Measurements from ENCODE around the gene CNN1. TPM values are rescaled to one million over a fixed set of nuclear protein-coding genes. Genes with fewer than 3 reads are reported as not detected.

CNN1 gene
- total and polyA plus RNA-seq, 9 of the 15 experiments (the other 6 are each of a cell fraction or from before 2014, with no cell fraction given): 0.23 to 10.6 (median 5.2) TPM

DNA sequence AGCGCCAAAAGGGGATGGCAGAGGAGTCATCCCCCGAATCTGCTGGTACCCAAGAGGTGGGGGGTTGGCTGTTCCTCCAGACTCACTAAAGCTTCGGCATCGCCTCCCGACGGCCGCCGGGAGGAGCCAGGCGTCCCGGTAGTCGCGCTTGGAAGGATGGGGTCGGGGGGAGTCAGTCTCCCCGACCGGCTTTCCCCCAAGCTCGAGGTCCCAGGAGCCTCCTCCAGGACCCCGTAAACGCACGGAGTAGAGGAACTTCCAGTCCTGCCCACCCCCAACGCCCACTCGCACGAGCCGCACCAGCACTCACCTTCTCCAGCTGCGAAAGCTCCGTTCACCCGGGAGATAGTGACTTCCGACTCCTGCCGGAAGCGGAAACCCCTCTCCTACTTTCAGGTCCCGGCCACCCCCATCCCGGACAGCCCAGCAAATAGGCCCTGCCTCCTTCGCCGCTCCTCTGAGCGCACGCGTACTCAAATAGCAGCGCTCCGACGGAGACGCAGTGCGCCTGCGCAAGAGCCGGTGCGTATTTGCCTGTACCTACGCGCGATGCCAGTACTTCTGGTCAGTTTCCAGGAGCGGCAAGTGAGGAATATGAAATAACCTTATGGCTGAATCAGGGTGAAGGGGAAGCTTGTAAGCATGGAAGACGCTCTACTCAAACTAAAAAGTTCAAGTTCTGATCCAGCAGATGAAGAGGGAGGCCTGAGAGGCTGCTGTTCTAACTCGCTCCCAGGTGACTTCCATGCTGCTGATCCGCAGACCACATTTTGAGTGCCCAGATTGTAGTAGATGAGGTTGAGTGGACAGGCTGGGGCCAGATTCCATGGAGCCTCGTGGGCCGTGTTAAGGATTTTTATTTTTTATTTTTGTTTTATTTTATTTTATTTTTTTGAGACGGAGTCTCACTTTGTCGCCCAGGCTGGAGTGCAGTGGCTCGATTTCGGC is 20.5 kb downstream of the CNN1 start, which contains the start of gene ELOF1:
Gene ELOF1 (minus strand): TSS at position 350 of the 948 bp plus-strand sequence. CDS start 4,883 bp downstream, outside the sequence.
- peak within 1 kb of the TSS; percentile 91 to 92 for H3K9ac ChIP-seq (ENCODE audit: insufficient read depth in 1 of 2, low read depth in 2 of 2, low read length in 2 of 2)
- H3K4me3 ChIP-seq: peak within 1 kb of the TSS; percentile 88
- H3K9me1 ChIP-seq (ENCODE audit: control insufficient read depth, insufficient read depth, low read length): peaks cover 4% of the 10 kb centered on the region
- H3K27ac ChIP-seq (ENCODE audit: extremely low read depth, low read depth, low read length): peak within 1 kb of the TSS; percentile 94
- DNase-seq (ENCODE audit: extremely low read depth in 1 of 4, low spot score in 3 of 4) (peak; percentile 94 to 100 (median 96)), FAIRE-seq (peak; percentile 97), ATAC-seq (peak; percentile 92)
- no peaks in the 10 kb centered on the region for H3K27me3 ChIP-seq (ENCODE audit: control insufficient read depth in 2 of 2, insufficient read depth in 2 of 2, low read length in 2 of 2)
- WGBS (ENCODE audit: insufficient coverage, low coverage, missing lambda C conversion rate): 2% methylated on average over 52 of the region's 57 CpGs
- peak within 1 kb of the TSS; percentile 98 for H3K4me2 ChIP-seq (ENCODE audit: insufficient read depth, low read length)
- in situ Hi-C loops (cut with MboI): no loop called here
- peaks cover 27% of the 10 kb centered on the region; the same call in 2 of the 3 replicates for H3K36me3 ChIP-seq (ENCODE audit: control insufficient read depth, insufficient read depth, low read length)
- no peaks in the 10 kb centered on the region for H3K9me3 ChIP-seq (replicated peaks; ENCODE audit: control insufficient read depth, insufficient read depth, low read depth, low read length)
- H3K79me2 ChIP-seq (ENCODE audit: control insufficient read depth, insufficient read depth, low read length): peaks cover 59% of the 10 kb centered on the region
- H3K4me1 ChIP-seq (replicated peaks in 1 of 2; ENCODE audit: control insufficient read depth in 2 of 2, insufficient read depth in 2 of 2, low read length in 2 of 2): peaks cover 38 to 41% of the 10 kb centered on the region in 2 experiments
- intact Hi-C loops (cut with micrococcal nuclease): no loop called here
- TSS peak; percentile 93 for BruUV-seq (replicated peaks)
- peaks cover 13% of the 10 kb centered on the region; the same call in 1 of the 2 replicates for H4K20me1 ChIP-seq (replicated peaks; ENCODE audit: control insufficient read depth, insufficient read depth, low read length)
- CTCF ChIA-PET (ENCODE audit: low intra/inter-chr PET ratio): interaction anchor here (0.5 to 3.1 kb wide), 3 partner anchors 29 to 299 kb away, joined by 3 to 32 read pairs (median 3); no protein-coding TSS in a partner anchor
- H2AFZ ChIP-seq (ENCODE audit: low read depth, low read length): peak within 1 kb of the TSS; percentile 88
- POLR2A ChIA-PET: interaction anchor here (0.6 to 1.5 kb wide), 13 partner anchors 9 to 532 kb away, joined by 3 to 8 read pairs (median 4); partner anchors contain the start of genes CNN1, ECSIT, PRKCSH and ZNF440
- no peak for TF ChIP-seq ZNF551 (CRISPR knock-in tag; IDR thresholded peaks at IDR 0.05)
- TF ChIP-seq SP1 (CRISPR knock-in tag; IDR thresholded peaks at IDR 0.05): peak; percentile 62; the same call in 1 of the 2 replicates
- TF ChIP-seq, protein P1, sequence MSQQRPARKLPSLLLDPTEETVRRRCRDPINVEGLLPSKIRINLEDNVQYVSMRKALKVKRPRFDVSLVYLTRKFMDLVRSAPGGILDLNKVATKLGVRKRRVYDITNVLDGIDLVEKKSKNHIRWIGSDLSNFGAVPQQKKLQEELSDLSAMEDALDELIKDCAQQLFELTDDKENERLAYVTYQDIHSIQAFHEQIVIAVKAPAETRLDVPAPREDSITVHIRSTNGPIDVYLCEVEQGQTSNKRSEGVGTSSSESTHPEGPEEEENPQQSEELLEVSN (IDR thresholded peaks at IDR 0.05; ENCODE audit: borderline replicate concordance in 1 of 2, extremely low read depth in 1 of 2, insufficient read depth in 1 of 2, insufficient read length in 1 of 2, low read depth in 1 of 2, low read length in 1 of 2, poor library complexity in 1 of 2, severe bottlenecking in 1 of 2): peak in 1 of 2 experiments; percentile 33
- no peak for TF ChIP-seq ETV6 (IDR thresholded peaks at IDR 0.05; ENCODE audit: borderline replicate concordance in 1 of 2, low read depth in 2 of 2, low read length in 1 of 2)
- TF ChIP-seq ETV6 (CRISPR knock-in tag; IDR thresholded peaks at IDR 0.05; ENCODE audit: borderline replicate concordance): no peak
- peak; percentile 83 for TF ChIP-seq POLR2G (IDR thresholded peaks at IDR 0.05; ENCODE audit: low read depth, low read length)
- no peak for TF ChIP-seq ZNF75A (CRISPR knock-in tag; IDR thresholded peaks at IDR 0.05)
- no peak for TF ChIP-seq ZNF274 (IDR thresholded peaks at IDR 0.05; ENCODE audit: borderline replicate concordance, low read depth, low read length)
- peak; percentile 73 for TF ChIP-seq L3MBTL2 (IDR thresholded peaks at IDR 0.05)
- no peak for TF ChIP-seq ZNF408 (CRISPR knock-in tag; IDR thresholded peaks at IDR 0.05; ENCODE audit: low read depth)
- no peak for TF ChIP-seq NFYB (IDR thresholded peaks at IDR 0.05; ENCODE audit: extremely low read depth, insufficient read length)
- TF ChIP-seq, protein P2, sequence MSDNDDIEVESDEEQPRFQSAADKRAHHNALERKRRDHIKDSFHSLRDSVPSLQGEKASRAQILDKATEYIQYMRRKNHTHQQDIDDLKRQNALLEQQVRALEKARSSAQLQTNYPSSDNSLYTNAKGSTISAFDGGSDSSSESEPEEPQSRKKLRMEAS (CRISPR knock-in tag; IDR thresholded peaks at IDR 0.05): peak; percentile 61; the same call in 1 of the 2 replicates
- TF ChIP-seq, protein P3, sequence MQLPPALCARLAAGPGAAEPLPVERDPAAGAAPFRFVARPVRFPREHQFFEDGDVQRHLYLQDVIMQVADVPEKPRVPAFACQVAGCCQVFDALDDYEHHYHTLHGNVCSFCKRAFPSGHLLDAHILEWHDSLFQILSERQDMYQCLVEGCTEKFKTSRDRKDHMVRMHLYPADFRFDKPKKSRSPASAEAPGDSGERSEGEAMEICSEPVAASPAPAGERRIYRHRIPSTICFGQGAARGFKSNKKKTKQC (CRISPR knock-in tag; IDR thresholded peaks at IDR 0.05): no peak
- TF ChIP-seq, protein P4, sequence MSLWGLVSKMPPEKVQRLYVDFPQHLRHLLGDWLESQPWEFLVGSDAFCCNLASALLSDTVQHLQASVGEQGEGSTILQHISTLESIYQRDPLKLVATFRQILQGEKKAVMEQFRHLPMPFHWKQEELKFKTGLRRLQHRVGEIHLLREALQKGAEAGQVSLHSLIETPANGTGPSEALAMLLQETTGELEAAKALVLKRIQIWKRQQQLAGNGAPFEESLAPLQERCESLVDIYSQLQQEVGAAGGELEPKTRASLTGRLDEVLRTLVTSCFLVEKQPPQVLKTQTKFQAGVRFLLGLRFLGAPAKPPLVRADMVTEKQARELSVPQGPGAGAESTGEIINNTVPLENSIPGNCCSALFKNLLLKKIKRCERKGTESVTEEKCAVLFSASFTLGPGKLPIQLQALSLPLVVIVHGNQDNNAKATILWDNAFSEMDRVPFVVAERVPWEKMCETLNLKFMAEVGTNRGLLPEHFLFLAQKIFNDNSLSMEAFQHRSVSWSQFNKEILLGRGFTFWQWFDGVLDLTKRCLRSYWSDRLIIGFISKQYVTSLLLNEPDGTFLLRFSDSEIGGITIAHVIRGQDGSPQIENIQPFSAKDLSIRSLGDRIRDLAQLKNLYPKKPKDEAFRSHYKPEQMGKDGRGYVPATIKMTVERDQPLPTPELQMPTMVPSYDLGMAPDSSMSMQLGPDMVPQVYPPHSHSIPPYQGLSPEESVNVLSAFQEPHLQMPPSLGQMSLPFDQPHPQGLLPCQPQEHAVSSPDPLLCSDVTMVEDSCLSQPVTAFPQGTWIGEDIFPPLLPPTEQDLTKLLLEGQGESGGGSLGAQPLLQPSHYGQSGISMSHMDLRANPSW (CRISPR knock-in tag; IDR thresholded peaks at IDR 0.05): no peak
- no peak for TF ChIP-seq GATAD2A (IDR thresholded peaks at IDR 0.05)
- no peak for TF ChIP-seq ARID1B (IDR thresholded peaks at IDR 0.05)
